GM21515 (cell line): ENCODE data around the gene ALCAM.

Experiments used
- ATAC-seq: cut with Tn5 transposase; IDR thresholded peaks from one replicate; pipeline ENCODE4 v1.9.1; 2021; ENCODE audit not compliant: unreplicated experiment

ALCAM gene

DNA sequence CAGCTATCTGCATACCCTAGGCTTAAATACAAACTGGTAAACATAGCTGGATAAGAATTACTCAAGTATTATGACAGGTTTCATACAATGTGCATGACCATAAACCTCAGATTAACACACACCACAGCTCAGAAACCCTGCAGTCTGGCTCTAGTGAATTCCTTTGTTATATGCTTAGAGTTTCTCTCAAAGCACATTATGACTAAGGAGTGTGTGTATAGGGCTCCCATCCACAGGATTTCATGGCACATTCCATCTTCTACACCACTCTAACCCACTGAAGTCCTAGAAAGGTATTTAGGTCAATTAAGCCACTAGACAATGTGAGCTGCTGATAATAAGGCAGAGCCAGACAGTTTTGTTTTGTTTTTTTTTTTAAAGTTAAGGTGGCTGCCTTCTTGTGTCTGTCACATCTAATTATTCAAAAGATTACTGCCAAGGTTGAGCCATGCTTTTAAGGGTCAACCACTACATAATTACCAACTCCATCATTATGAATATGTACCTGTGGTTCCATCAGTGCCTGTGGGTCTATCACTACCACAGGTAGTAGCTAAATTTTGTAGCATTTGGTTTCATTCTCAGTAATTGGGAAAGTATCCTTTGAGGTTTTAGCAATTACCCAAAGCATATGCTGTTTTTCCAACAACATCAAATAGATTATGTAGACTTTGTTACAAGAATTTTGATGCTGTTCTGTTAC lies 107.0 kb downstream of the ALCAM start:
- ATAC-seq, result peak; percentile 80

DNA sequence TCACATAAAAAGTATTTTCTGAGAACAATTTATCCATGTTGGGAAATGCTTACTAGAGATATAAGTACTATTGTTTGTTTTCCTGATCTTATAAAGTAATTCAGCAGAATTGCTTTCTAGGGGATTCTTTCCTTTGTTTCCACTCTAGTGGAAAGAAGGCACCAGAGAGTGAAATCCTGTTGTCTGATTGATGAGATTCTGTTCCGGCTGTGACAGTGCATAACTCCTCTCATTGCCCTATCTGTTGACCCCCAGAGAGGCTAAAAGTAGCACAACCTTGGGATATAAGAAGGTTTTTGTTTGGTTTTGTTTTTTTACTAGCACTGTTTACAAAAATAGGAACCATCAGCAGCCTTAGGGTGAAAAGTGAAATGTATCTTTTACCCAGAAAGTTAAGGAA lies 114.1 kb downstream of the ALCAM start:
- no peak for ATAC-seq

- ATAC-seq, result no peak
Measured at GRCh38 chr3:105483476-105483875, 116.8 kb downstream of the ALCAM start.

DNA sequence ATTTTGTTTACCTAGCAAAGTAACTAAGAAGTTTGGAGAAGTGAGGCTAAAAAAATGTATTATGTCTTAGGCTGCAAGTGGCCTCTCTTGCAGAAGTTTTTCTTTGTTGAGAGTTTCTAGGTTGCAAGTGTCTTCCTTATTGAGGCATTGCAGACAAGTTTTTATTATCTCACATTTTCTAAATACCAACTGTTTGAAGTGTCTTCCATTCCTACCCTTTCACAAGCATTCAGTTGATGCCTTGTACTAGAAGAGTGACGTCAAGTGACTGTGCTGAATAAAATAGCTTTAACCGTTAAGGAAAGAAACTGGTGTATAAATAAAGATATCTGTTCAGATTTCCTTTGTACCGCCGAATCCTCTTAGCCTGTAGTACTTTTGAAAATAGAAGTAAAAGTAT lies 123.3 kb downstream of the ALCAM start:
- ATAC-seq, result no peak

DNA sequence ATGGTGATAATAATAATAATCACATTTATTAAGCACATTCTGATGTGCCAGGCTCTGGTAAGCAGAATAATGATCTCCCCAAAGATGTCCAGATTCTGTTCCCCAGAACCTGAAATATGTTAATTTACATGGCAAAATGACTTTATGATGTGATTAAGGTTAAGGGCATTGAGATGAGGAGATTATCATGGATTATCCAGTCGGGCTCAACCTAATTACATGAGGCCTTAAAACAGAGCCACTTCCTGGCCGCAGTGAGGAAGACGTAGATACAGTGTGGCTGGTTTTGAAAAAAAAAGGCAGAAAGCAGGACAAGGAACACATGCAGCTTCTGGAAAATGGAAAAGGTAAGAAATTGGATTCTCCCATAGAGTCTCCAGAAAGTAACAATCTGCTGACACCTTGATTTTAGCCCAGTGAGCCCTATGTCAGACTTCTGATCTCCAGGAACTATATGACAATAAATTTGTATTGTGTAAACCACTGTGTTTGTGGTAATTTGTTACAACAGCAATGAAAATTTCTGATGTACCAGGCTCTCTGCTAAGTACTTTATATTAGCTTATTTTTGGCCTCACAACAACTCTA lies 126.7 kb downstream of the ALCAM start:
- no peak for ATAC-seq

GRCh38 chr3:105495021-105495420 lies 128.3 kb downstream of the ALCAM start:
- no peak for ATAC-seq

- ATAC-seq, result no peak
Measured at GRCh38 chr3:105496343-105496742, 129.6 kb downstream of the ALCAM start.

- no peak for ATAC-seq
Measured at GRCh38 chr3:105497386-105497785, 130.7 kb downstream of the ALCAM start.

DNA sequence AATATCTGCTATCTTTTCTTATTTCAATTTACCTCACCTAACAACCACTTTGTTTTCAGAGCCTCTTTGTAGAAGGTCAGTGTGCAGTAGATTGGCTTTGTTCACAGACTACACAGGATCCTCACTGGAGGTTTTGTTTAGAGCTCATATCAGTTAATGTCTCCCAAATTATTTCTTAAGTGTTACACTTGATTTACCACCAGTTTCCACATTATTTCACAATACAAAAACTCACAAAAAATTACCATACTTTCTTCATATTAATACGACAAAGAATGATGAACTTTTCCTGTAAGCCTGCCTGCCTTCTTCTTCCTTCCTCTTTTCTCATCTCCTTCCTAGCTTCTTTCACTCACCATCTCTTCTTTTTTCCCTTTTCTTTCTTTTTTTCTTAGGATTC lies 133.3 kb downstream of the ALCAM start:
- ATAC-seq, result no peak

DNA sequence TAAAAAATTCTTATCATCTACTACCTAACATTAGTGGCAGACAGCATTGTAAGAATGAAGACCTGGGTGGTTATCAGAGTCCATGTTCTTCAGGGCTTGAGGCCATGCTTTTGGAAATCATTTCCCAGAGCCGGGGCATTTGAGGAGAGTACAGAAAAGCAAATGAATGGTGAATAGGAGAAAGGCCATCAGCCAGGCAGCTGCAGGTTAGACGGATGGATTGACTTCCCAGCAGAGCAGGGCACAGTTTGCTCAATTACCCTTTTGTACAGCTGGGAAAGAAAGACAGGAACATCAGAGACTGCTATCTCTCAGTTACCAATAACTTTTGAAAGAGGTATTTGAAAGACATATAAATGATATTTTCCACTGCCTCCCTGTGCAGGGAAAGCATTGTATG lies 135.6 kb downstream of the ALCAM start:
- no peak for ATAC-seq

DNA sequence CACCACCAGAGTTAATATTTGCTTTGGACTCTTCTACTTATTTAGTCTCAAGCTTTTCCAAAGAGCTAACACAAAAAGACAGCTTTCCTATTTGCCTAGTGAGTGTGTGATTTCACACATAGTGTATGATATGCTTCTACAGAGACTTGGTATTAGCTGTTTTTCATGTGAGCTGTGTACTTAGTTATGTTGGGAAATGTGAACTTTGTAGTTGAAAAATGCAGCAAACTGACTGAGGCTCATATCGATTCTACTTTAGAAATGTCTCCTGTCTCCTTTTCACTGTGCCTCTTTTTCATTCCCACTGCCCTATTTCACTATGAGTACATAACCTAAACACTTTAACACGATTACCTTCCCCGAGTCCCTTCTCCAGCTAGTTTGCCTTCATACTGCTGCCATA lies 136.5 kb downstream of the ALCAM start:
- no peak for ATAC-seq

DNA sequence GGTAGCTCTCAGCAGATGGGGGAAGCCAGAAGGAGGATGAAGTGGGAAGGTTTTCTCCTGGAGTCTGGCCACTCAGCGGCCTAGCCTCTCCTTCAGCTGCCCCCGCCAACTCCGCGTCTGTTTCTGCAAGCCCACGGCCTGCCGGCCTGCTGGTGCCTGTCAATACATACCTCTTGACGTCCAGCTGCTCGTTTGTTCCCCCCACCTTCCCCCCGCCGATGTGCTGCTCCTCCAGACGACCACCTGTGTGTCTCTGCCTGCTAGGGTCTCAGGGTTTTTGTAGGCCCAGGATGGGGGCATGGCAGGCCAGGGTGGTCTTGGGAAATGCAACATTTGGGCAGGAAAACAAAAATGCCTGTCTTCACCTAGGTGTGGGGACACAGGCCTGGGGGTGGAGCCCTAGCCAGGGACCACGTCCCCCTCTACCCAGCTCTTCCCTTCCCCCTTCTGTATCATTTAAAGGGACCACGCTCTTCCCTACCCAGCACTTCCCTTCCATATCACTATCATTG lies 137.8 kb downstream of the ALCAM start:
- ATAC-seq, result no peak

- ATAC-seq, result no peak
Measured at GRCh38 chr3:105505170-105505569, 138.5 kb downstream of the ALCAM start.

DNA sequence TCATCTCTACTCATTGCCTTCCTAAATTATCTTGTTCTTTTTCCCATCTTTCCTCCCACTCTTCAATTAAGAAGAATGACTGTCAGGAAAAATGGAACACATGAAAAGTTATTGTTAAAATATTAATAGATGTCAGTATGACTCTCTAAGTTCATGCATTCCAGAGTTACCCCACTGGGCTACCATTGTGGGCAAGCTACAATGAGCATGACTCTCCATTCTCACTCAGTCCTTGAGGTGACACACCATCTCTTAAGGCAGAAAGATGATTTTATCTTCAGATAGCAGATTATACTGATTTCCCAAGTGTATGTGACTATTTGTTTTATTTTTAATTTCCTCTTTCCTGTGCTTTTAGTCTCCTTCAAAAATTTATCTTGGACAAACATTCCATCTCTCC lies 144.3 kb downstream of the ALCAM start:
- no peak for ATAC-seq

- ATAC-seq, result no peak
Measured at GRCh38 chr3:105512061-105512460, 145.4 kb downstream of the ALCAM start.

- ATAC-seq, result no peak
Measured at GRCh38 chr3:105513042-105513441, 146.3 kb downstream of the ALCAM start.

DNA sequence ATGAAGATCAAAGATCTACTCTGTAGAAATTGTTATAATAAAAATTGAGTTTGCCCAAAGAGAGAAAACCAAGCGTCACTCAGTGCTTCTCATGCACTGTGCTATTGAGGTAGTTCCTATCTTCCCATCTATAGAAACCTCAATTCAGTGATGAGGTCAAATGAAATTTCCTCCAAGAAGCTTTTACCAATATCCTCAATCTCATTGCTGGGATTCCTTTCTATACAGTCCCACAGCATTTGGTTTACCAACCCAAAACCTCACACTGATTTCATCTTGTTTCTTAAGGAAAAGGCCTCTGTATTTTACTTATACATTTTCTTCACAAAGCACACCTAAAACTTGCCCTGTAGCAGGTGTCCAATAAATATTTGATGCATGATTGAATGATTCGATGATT lies 147.2 kb downstream of the ALCAM start:
- ATAC-seq, result no peak

- ATAC-seq, result no peak
Measured at GRCh38 chr3:105515372-105515771, 148.7 kb downstream of the ALCAM start.

DNA sequence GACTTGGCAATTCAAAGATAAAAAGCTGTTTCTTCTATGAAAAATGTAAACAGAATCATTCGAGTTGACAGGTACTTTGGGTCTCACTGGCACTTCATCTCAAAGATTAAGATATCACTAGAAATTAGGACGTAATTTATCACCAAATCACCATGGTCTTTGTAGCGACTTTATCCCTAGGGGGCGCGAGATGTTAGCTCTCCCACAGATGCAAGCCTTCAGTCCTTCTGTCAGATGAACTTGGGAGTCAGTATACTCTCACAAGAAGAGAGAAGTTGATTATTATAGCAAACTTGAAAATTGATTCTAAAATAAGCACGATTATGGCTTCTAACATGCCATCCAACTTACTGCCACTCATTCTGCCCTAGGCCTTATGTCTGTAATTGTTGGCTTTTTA lies 150.3 kb downstream of the ALCAM start:
- no peak for ATAC-seq

- ATAC-seq, result no peak
Measured at GRCh38 chr3:105518203-105518602, 151.5 kb downstream of the ALCAM start.

DNA sequence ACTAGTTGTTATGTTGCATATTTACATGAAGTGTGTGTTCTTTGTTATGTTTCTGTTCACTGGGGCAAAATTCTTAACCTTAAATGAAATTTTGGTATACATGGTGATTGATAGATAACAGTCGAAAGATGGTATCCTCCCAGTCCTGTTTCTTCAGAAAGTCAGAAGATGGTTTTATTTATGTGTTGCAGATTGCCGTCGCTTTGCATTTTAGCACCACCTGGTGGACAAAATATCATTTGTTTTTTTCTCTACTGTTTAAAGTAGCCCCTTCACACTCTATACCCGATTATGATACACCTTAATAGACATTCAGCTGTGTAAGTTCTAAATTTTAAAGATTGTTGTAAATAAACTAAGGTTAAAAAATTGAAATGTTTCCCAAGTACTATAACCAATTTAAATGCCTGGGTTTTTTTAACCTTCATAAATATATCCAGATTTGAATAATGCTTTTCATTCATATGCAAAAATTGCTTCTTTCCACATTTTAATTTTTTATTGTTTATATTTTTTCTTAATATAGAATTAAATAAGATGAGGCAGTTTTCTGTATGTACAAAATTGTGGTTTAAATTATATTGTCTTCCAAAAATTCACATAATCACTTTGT lies 152.2 kb downstream of the ALCAM start:
- peak; percentile 88 for ATAC-seq

- ATAC-seq, result no peak
Measured at GRCh38 chr3:105521770-105522169, 155.1 kb downstream of the ALCAM start.
